Adrenal gland (tissue), 5 donors: ENCODE measurements around the gene ANKFN1.

Experiments used
- CTCF ChIP-seq, 6 experiments: fragments of 450-650 bp in 4 of 6; fragments of 200-600 bp in 2 of 6; sonication (generic) in 1 of 6; IDR thresholded peaks; 1 replicate in 5 of 6; 2 replicates in 1 of 6; pipeline versions ENCODE4 v1.5.1 to v1.8.0; 2016 to 2021; ENCODE audit warnings: antibody characterized with exemption in 6 of 6, mild to moderate bottlenecking in 2 of 6, moderate library complexity in 1 of 6
- POLR2A ChIP-seq, 2 donors: fragments of 450-650 bp; IDR thresholded peaks; one replicate each; pipeline ENCODE4 v1.6.1; 2017; ENCODE audit warnings: antibody characterized with exemption in 2 of 2, mild to moderate bottlenecking in 2 of 2, moderate library complexity in 1 of 2
- donor health status: DM: no; HTN: no; CAD: no.

- TF ChIP-seq CTCF (IDR thresholded peaks at IDR 0.05) (no peak), POLR2A (IDR thresholded peaks at IDR 0.05) (no peak)
Measured at GRCh38 chr17:56523042-56523441, 369.8 kb downstream of the ANKFN1 start.
